OCI-M2 (cell line): ENCODE data around the gene DSEL.
A peak's percentile ranks its signal among the peaks of the same experiment; 100 is the strongest.

Source experiments
- DNase-seq: peaks from one replicate; lab custom pipeline; 2025; ENCODE audit not compliant: unreplicated experiment; lab: John Stamatoyannopoulos, UW

Gene DSEL

DNA sequence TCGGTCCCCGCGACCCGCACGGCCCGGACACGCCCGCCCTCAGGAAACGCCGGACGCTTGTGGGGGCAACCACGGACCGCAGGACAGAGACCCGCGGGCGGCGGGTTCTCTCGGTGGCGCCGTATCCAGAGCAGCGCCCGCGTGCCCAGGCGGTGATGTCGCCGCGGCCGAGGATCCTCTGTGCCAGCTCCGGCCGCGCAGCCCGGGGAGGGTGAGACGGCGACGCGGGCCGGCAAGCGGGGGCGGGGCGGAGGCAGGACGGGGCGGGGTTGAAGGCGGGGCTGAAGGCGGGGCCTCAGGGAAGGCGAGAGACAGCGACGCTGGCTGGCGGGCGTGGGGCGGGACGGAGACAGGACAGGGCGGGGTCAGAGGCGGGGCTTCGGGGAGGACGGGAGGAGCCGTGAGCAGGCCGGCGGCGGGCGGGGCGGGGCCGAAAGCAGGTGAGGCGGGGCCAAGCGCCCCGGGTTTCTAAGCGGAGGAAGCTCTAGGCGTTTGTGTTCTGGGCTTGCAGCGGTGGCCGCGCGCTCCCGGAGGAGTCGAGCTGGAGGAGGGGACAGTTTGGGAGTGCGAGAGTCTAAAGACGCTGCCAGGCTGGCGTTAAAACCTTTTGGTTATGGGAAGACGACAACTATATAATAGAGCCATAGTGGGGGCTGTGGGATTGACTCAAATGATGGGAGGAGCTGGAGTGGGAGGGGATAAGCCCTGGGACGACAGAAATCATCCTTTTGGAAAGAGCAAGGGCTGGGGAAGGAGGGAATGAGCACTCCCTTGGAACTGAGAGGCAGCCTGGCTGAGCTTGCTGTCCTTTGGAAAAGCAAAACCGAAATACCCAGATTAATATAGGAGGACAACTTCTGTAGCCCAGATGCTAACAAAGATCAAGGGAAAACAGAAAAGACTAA, at the start of gene DSEL:
Gene DSEL (minus strand): TSS at position 182 of the 905 bp plus-strand sequence. CDS start 2,112 bp downstream, outside the sequence.
- peak; percentile 42 for DNase-seq

DNA sequence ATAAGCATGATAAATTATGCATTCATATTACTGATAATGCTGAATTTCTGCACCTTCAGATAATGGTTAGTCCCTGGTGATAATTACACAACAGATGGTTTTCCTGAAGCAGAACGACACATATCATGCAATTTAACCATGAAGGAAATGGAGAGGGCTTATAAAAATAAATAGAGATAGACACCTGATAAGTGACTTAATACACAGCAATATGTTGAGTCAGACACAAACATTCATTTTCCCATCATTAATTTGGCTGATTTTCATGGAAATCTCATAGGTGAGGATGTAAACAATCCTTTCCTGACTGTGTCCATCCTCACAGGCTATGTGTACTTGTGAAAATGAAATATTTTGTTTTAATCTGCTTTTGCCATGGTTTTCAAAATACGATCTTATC, 36.9 kb upstream of the DSEL start:
- DNase-seq: no peak

DNA sequence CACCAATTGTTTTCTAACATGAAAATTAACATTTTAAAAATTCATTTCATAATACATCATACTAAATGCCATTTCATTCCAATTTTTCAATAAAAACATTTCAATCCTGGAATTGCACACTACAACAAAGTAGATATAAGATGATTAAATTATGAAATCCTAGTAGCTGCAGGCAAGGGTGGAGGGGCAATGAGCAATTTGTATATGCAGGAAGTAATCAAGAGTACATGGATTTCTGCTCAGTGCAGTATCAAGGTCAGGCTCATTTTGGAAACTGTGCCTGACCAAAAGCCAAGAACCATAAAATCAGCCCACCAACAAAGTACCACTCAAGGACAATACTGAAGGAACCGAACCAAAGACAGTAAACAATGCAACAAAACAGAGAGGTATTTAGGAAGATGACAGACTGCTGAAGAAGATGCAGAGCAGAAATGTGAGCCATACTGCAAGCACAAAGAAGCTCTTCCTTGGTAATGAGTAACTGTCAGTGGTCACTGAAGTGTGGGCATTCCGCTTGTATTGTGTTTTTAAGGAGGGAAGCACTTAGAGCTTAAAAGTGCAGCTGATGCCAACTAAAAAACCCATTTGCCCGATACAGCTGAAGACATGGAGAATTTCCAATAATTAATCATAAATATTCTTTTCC, 34.5 kb upstream of the DSEL start:
- DNase-seq: no peak

DNA sequence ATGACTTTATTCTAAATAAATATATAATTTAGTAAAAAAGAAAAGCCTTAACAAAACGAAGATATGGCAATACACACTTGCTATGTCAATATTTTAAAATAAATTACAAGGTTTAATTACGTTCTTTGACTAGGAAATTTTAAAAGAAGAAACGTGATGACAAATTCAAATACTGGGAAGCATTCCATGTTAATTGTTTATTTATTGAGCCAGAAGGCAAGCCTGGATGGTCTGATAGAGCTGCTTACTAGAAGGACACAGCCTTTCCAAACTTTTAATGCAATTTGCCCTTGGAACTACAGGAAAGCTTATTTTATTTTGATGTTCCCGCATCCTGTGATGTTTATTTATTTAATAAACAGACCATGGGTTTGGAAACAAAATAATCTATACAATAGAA, 33.4 kb upstream of the DSEL start:
- no peak for DNase-seq

DNA sequence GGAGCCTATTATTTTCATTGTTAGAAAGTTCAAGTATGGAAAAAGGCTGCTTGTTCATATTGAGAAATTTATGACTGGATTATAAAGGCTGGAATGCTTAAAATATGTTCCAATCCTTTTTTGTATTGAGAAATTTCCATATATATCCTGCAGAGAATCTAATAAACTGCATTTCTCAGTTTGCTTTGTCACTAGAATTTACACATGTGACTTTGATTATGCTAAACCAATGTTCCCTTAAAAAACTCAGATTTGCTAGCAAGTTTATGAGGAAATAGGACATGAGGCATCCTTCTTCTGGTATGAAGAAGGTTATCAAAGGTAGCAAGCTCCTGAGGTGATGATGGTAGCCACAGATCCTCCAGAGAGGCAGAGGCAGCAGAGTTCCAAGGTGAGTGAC, 29.2 kb upstream of the DSEL start:
- no peak for DNase-seq

DNA sequence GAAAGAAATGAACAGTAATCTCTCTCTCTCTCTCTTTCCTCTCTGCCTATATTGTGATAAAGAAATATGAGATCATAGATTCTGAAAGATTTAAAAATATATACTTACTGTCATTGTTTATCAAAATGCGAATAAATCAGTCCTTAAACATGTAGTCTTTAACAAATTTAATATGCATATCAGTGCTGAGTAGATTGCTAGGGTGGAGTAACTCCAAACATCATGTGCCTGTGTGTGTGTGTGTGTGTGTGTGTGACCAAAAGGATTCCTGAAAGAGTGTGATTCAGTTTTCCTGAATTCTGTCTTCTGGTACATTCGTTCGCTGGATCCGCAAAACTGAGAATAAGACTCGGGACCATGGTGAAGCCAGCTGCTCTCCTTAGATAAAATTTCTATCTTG, 24.0 kb upstream of the DSEL start:
- no peak for DNase-seq

DNA sequence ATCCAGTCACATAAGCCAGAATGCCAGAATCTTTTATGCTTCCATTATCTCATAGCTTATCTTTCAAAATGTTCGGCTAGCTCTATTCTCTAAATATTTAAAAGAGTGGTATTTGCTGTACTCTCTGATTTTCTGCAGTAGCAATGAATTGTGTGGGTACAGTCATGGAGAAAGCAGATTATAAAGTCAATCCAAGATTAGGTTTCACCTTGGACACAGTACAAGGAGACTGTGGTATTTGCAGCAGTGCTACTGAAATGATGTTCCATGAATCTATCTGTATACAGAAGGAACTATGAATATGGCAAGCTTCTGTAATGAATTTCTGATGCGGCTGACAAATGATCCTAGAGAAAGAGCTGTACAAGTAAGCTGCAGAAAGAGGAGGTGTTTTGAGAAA, 15.4 kb upstream of the DSEL start:
- DNase-seq: no peak

DNA sequence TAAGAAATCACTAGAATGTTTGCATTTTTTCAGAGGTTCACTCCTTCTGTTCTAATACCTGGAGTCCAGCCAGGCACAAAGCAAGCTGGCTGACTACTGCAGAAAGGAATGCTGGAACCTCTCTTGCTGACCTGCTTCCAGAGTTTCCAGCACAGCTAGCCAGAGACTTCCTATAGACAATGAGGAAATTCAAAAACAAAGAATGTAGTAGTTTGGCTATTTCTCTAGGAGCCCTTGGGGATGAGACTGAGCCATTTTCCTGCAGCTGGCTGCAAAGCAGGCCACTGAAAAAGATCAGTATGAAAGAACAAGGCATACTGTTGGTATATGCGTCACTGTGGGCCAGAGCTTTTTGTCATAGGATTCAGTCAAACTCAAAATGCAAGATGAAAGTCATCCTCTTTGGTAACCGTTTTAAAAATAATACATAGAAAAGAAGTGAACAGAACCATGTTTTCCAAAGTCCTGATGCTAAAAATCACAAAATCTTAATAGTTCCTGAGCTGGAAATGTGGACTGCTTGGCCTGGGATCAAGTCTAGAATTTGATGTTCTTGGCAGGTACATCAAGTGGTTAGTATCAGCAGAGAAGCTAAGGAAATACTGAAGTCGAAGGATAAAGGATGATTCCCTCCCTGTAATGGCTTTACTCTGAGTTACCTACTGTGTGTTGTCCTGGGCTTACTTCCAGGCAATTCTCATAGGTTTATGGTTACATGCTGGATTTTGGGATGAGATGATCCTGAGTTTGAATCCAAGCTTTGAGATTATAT, 9.0 kb upstream of the DSEL start:
- no peak for DNase-seq

DNA sequence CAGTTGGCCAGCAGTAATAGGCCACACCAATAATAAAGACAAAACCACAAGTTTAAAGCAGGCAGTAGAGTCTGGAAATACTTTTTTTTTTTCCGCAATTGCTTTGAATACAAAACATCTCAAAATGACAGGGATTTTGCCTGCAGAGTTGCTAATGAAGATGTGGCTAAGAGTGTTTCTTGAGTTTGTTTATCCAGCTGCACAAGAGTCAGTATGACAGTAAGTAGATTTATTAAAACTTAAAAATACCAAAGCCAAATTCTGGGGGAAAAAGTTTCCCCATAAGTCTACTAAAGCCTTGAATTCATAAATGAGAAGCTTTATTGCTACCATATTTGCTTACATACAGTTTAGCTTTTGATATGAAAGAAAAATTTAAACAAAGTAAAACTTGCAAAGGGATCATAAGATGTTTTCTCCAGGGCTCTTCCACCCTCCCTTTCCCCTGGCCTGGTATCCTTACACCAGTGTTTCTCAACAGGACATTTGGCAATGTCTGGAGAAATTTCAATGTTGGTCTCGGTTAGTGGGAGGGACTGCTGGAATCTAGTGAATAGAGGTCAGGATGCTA, 3.9 kb upstream of the DSEL start:
- no peak for DNase-seq

DNA sequence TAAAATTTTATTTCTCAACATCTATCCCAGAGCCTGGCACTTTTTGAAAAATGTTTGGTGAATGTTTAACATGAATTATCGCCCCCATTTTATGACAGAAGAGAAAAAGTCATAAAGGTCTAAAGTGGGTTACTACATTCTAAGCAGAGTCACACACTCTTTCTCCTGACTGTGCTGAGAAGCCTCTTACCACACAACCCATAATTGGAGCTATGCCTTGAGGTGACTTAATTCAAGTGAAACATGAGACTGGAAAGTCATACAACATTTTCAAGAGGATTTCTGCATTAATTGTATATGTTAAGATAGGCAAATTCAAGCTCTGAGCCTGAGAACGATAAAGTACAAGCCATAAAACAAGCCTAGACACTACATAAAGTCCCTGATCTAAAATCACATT, 3.1 kb upstream of the DSEL start:
- no peak for DNase-seq

DNA sequence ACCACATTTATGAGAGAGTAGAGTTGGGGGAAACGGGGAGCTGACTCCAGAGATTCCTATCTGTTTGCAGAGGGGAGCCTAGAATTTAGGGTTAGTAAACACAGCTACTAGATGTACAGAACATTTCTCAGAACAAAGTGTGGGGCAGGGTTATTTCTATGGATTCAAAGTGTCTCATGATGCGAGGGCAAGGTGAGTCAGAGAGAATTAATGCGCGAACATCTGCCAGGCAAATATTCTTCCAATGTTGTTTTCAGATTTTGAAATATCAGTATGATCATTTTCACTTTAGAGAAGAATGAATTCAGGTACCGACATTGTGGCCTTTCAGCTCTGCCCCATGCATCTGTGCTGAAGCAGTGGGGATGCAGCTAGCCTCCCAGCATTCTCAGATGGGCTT, 2.0 kb upstream of the DSEL start:
- no peak for DNase-seq

DNA sequence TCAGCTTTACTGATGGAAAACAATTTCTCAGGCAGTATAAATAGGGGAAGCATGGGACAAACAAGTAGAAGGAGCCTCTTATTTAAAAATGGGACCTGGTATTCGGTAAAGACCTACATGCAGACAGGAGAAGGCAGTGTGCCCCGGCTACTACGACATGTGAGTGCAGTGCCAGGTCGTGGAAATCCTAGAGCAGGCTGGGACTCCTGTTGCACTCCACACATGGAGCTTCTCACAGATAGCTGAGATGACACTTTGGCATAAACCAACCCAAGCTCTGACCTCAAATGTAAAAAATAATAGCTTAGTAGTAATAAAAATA, 885 bp upstream of the DSEL start:
- DNase-seq: no peak

DNA sequence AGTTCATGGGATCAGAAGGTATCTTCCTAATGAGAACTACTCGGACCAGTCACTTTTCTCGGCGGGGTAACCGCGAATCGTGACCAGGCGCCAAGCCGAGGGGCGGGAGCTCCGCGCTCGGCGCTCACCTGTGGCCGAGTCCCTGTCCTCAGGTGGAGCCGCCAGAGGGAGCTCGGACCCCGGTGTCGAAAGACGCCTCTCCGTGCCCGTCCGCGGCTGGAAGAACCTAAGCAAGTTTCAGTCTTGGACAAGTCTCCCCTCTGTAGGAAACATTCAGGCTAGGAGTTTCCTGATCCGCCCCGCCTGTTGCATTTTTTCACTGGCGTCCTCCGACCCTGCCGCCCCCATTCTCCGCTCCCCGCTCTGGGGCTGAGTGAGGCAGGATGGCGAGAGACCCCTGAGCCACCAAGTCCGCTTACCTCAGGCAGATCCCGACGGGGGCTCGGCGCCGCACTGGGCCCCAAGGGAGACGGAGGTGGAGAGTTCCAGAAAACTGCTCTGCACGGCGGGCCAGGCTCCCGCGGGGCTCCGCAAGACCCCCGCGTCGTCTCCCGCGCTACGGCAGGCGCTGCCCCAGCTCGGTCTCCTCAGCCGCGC, 480 bp downstream of the DSEL start:
- DNase-seq: peak; percentile 19

DNA sequence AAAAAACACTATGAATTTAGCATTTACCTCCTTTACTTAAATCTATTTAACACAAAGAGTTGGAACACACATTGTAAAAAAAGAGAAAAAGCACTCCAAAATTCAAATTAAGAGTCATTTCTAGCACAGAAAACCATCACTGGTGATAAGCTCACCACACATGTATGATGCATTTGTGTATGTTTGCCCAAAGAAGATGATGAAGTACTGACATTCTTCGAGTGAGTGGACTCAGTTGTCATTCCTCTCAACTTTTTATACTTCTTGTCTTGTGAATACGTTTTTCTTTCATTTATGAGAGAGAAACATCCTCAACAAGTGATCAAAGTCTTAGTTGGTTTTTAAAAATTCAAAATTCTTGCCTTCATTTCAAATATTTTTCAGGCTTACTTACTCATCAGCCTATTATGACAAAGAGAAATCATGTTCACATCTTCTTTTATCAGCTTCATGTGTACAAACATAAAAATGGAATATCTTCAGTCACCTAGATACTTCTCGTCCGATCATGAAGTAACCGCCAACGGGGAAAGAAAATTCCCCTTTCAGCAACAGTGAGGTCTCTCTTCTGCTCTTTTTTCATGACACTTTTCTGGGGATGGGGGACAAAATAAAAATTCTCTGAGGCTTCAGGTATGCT, 1.5 kb downstream of the DSEL start:
- no peak for DNase-seq

DNA sequence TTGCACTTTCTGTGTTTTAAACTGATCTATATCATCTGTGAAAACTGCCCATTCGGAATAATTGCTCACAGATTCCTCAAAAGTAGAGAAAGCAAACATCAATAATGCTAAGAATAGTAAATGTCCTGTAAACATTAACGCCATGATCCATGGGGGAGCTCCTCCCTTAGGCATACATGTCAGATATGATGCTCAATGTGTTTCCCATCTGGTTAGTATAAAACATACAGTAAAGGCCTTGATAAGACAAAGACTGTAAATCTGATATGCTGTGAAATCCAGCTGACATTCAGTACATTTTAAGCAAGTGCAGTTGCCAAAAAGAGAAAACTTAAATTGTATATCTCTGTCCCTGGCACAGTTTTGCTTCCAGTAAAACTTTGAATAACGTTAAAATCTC, 2.1 kb downstream of the DSEL start:
- DNase-seq: no peak

DNA sequence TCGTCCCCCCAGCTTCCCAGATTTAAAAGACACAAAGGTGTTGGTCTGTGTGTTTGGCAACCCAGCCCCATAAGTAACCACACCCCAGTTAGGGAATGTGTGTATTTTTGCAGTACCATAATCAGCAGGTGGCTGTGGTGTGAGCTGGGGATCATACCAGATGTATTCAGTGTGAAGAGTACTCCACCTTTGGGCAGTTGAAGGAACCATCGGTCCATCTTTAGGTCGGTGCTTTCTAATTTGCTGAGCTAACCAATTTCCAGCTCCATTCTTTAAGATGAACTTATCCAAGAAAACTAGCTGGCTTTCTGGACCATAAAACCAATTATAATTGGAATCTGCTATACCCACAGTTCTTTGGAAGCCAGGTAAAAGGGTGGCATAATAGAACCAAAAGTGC, 3.2 kb downstream of the DSEL start:
- no peak for DNase-seq

DNA sequence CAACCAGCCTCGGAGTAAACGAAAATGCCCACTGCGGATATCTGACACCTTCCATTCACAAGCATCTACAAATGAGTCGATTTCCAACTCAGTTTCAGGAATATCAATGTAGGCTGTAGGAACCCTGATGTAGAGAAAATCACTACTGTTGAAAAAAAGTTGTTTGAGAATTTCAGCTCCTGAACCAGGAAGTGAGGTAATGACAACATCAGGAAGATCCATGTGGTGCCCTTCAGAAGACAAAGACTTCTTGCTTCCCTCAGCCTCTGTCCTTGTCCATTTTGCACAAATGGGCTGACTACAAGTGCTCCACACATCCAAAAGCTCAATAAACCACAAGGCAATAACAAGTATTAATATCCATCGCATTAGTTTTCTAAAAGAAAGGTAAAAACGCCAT, 4.7 kb downstream of the DSEL start:
- DNase-seq: no peak

DNA sequence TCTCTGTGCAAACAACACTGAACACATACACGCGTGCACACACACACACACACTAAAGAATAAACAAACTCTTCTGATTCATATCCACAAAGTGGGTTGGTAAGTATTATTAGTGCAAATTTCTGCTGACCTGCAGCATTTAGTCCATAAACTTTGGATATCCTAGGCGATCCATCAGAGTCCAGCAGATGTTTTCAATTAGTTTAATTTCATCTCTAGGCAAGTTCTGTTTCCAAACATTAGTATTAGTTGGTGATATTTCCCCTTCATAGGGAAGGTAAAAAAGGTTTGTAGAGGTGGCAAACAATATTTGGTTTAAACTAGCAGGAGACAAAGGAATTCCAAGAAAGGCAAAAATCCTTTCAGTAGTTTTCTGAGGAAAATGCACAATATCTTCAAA, 5.7 kb downstream of the DSEL start:
- no peak for DNase-seq

DNA sequence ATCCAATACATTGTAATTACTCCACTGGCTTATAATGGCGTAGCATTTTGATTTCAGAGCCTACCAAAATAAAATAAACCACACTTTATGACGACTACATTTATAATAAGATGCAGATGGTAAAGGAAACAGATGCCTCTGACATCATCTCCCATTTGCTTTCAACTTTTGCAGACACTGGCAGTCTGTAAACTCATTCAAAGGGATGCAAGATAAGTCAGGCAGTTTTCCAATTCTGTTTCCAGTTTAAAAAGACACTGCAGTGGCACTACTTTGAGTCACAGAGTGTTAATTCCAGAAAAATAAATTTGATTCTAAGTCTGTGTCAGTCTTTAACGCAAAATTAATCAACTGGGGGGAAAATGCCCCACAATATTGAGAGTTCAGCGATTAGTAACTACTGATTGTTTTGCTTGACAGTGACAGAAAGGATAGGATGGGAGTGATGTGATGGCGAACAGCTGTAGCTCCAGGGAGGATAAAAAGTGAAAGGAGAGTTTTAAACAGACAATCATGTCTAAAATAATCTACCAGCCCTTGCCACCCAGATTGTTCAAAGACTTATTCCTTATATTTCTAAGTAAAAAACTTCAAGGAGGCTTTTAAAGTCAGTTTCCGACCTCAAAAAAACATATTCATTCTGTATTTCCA, 6.7 kb downstream of the DSEL start:
- DNase-seq: no peak

DNA sequence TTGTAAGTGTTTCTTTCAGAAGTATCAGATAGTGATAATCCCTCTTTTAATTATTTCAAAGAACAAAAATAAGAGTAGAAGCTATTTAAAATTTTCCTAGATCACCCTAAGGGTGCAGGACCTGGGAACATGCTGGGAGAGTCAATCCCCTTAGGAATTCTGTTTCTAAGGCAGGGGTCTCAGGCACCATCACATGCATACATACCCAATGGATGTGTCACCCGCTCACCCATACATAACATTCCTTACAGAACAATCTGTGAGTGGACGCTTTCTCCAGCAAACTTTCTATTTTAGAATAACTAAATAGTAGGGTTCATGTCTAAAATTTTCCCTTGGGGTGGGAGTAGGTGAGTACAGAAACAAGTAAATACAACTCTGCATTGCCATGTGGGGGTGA, 8.4 kb downstream of the DSEL start:
- DNase-seq: no peak
